AG10803 (cell line): ENCODE data around the gene EMCN.

Experiments
- DNase-seq: peaks from one replicate; pipeline ENCODE4 v3.0.0; 2010; ENCODE audit warnings: low read depth
- H3K4me3 ChIP-seq: 2 replicates; pipeline ENCODE4 v1.5.1; 2011; ENCODE audit warnings: mild to moderate bottlenecking, low read length, control low read depth
- CTCF ChIP-seq: conservative IDR thresholded peaks from 2 replicates; pipeline ENCODE4 v1.5.1; 2011; ENCODE audit warnings: mild to moderate bottlenecking, low read length, control low read depth, inconsistent platforms

The EMCN gene

DNA sequence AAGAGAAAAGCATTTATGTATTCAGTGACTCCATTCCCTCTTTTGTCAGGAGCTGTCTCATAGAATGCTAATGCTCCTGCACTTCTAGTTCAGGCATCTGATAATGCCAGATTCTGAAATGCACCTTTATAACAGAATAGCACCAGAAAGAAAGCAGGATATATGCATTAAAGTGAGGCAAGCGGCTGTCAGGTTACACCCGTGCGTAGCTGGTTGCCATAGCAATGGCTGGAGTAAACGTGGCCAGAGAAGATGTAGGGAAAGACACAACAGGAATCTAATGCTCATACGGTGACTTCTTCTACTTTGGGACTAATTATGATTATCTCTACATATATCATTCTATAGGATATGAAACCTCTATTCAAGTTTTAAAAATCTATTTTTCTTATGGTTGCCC, 5.9 kb downstream of the EMCN start:
- no peak for DNase-seq
- H3K4me3 ChIP-seq = no peak overlapping the region
- no peak for TF ChIP-seq CTCF

DNA sequence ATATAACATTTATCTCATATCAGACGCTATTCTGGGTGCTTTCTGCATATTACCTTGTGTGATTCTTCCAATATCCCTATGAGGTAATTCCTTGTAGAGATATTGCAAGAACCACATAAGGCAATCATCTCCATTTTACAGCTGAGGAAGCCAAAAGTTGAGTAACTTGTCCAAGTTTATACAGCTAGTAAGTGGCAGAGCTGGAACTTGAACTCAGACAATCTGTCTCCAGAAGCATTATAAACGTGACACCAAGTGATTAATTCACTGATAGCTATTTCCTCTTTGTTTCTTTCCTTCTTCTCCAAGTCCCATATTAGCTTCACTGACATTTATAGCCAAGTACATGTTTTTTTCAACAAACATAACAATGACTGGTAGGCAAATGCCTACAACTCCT, 7.3 kb downstream of the EMCN start:
- peak; percentile 69 for DNase-seq
- H3K4me3 ChIP-seq = no peak overlapping the region
- no peak for TF ChIP-seq CTCF

DNA sequence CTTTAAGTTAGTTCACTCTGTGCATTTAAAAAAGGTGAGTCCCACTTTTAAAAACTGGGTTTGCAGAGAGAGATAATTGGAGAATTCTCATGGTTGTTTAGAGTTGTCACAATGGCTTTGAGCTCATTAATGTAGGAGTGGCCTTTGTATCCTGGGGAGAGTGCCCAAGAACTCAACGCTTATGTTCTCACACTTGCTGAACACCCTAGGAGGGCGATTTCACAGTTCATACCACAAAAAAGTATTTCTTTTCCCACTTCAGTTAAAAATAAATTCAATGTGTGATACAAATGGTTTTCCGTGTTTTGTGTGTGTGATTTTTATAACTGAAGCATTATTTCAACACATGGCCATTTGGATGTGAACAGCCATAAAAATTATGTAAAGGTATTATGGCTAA, 8.4 kb downstream of the EMCN start:
- H3K4me3 ChIP-seq = no peak overlapping the region
- TF ChIP-seq CTCF = no peak
- no peak for DNase-seq

DNA sequence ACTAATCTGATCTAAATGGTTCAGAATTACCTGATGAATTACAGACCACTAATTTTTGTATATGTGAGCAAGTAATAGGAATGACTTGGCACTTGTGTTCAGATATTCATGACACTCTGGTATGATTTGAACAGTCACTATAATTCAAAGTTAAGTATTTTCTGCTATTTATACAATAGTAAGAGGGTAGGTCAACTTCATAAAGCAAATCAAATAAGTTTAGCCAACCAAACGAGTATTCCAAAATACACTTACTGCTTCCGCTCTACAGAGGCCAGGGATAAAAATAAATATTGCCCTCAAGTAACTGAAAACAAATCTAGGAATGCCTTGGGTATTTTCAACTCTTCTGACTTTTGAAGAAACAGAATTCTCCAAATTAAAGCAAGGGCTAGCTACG, 9.1 kb downstream of the EMCN start:
- no peak overlapping the region for H3K4me3 ChIP-seq
- no peak for TF ChIP-seq CTCF
- DNase-seq = no peak

GRCh38 chr4:100504086-100504874, 13.5 kb downstream of the EMCN start:
- no peak for DNase-seq
- H3K4me3 ChIP-seq = no peak overlapping the region
- TF ChIP-seq CTCF = no peak

- DNase-seq = no peak
- H3K4me3 ChIP-seq = no peak overlapping the region
- TF ChIP-seq CTCF = no peak
These were observed 20.0 kb downstream of the EMCN start for GRCh38 chr4:100497791-100498190.

DNA sequence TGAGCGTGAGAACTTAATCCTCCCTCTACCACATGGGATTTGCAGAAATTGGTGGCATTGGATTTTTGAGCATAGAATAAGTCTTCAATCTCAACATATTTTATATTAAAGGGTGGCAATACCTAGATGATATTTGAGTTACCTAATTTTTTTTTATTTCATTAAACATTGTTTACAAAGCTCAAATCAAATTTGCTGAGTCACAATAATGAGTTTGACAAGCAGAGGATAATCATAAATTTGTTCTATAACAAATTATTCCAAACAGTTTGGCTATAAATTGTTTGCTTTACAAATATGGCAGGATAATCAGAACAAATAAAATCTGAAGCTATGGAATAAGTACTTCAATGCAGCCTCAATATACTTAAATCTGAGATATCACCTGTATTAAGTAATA, 22.7 kb downstream of the EMCN start:
- no peak for DNase-seq
- no peak for TF ChIP-seq CTCF
- H3K4me3 ChIP-seq = no peak overlapping the region
